ENCODE data around the gene ZNF891.

Gene ZNF891

DNA sequence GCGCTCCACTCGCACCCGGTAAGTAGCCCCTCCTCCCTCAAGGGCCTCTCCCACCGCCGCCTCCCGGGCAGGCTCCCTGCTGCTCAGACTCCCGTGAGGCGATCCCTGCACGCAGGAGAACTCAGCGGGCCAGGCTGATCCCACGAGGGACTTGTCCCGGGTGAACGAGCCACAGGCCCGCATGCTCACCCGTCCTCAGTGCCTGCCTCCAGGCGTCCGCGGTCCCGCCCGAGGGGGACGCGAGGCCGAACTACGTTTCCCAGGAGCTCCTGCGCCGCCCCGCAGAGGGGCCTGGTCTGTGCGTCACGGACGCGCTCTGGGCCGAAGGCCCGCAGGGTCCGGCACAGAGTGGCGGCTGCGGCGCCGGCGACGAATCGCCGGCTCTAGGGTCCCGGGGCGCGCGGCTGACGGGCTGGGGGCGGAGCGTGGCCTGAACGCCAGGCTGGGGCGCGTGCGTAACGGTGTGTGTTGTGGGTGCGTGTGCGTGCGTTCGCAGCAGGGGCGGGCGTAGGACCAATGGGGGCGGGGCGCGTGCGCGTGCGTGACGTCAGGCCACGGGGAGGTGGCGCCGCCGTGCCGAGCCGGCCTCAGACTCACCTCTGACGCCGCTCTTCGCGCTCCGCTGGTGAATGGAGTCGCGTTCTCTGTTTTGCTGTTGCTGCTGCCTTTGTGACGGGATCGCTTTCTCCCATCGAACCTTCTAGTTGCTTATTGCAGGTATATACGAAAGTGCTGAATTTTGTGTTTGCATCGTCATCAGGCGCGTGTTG, at the start of gene ZNF891, which contains the start of gene ZNF10:
ZNF891 (minus strand) TSS at position 237 of the 770 bp plus-strand sequence. CDS start 8,356 bp downstream, outside the sequence.
ZNF10 (plus strand) TSS at position 590 of the 770 bp plus-strand sequence. CDS start 13,866 bp downstream, outside the sequence.
- Histone ChIP-seq H3K36me3 (ENCODE audit: control insufficient read depth, insufficient read depth, low read length) (no peaks in the 10 kb centered on the region; the same call in none of the 2 replicates), H3K4me3 (ENCODE audit: low read length) (peak within 1 kb of the TSS; percentile 98), H3K9me3 (ENCODE audit: control insufficient read depth, insufficient read depth, low read length) (peaks cover 4% of the 10 kb centered on the region), H3K27ac (ENCODE audit: low read length) (no peak within 1 kb of the TSS), H3K27me3 (ENCODE audit: control insufficient read depth, insufficient read depth, low read length) (no peaks in the 10 kb centered on the region), H3K4me1 (ENCODE audit: control insufficient read depth, insufficient read depth, low read length) (no peaks in the 10 kb centered on the region)
- no CpG with 5 or more reads among the region's 87 CpGs for WGBS (ENCODE audit: insufficient coverage, insufficient read length)
- peak; percentile 72 for DNase-seq (ENCODE audit: low read depth, low spot score)

DNA sequence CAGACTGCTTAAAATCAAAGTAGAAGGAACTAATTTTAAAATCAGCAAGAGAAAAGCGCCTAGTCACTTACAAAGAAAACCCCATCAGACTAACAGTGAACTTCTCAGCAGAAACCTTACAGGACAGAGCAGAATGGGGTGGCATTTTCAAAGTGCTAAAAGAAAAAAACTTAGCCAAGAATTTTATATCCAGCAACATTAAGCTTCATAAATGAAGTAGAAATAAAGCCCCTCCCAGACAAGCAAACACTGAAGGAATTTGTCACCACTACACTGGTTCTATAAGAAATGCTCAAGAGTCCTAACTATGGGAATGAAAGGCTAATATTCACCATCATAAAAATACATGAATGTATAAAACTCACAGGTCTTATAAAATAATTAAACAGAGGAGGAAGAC, 44.8 kb upstream of the ZNF891 start:
- Histone ChIP-seq H3K4me3 (ENCODE audit: low read length) (no peak overlapping the region), H3K27ac (ENCODE audit: low read length) (no peak overlapping the region), H3K4me1 (ENCODE audit: control insufficient read depth, insufficient read depth, low read length) (no peaks in the 10 kb centered on the region), H3K9me3 (ENCODE audit: control insufficient read depth, insufficient read depth, low read length) (peaks cover 1% of the 10 kb centered on the region; the same call in 1 of the 2 replicates), H3K27me3 (ENCODE audit: control insufficient read depth, insufficient read depth, low read length) (no peaks in the 10 kb centered on the region), H3K36me3 (ENCODE audit: control insufficient read depth, insufficient read depth, low read length) (no peaks in the 10 kb centered on the region)
- no peak for DNase-seq (ENCODE audit: low read depth, low spot score)
- no CpG with 5 or more reads among the region's 1 CpG for WGBS (ENCODE audit: insufficient coverage, insufficient read length)

DNA sequence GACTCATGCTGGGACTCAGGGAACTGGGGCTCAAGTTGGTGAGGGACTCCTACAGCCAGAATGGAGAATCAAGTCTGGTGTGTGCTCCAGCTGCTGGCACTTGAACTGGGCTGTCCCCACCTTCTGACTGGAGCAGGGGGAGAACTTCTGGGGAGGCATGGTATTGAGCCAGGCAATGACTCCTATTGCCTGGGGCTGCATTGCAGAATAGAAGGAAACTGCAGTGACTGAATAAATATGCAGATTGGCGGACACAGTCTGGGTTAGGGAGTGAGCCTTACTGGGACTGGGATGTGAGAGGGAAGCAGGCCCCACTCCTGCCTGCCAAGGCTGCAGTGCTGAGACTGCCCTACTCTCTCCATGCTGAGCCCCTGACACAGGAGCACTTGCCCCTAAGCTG, 42.4 kb upstream of the ZNF891 start:
- Histone ChIP-seq H3K4me1 (ENCODE audit: control insufficient read depth, insufficient read depth, low read length) (no peaks in the 10 kb centered on the region), H3K4me3 (ENCODE audit: low read length) (no peak overlapping the region), H3K36me3 (ENCODE audit: control insufficient read depth, insufficient read depth, low read length) (no peaks in the 10 kb centered on the region), H3K27ac (ENCODE audit: low read length) (no peak overlapping the region), H3K9me3 (ENCODE audit: control insufficient read depth, insufficient read depth, low read length) (peaks cover 1% of the 10 kb centered on the region; the same call in 1 of the 2 replicates), H3K27me3 (ENCODE audit: control insufficient read depth, insufficient read depth, low read length) (no peaks in the 10 kb centered on the region)
- WGBS (ENCODE audit: insufficient coverage, insufficient read length) = no CpG with 5 or more reads among the region's 1 CpG
- DNase-seq (ENCODE audit: low read depth, low spot score) = no peak

DNA sequence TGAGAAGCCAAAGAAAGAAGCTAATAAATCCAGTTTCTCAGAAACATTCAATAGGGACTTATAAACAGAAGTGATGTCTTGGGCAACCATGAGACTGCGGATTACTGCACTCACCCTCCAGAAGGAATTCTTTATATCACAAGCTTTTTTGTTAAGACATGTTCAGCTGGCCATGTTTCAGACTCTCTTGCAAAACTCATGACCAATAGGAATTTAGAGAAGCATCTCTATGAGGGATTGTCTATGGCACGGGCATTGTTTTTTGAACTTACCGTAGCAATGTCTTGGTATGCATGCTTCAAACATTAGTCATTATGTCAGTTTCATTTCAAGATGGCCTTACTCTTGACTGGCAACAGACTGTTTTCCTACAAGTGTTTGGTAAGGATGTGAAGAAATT, 35.7 kb upstream of the ZNF891 start:
- Histone ChIP-seq H3K36me3 (ENCODE audit: control insufficient read depth, insufficient read depth, low read length) (no peaks in the 10 kb centered on the region), H3K27ac (ENCODE audit: low read length) (no peak overlapping the region), H3K4me1 (ENCODE audit: control insufficient read depth, insufficient read depth, low read length) (no peaks in the 10 kb centered on the region), H3K9me3 (ENCODE audit: control insufficient read depth, insufficient read depth, low read length) (peaks cover 3% of the 10 kb centered on the region), H3K4me3 (ENCODE audit: low read length) (no peak overlapping the region), H3K27me3 (ENCODE audit: control insufficient read depth, insufficient read depth, low read length) (no peaks in the 10 kb centered on the region)
- DNase-seq (ENCODE audit: low read depth, low spot score) = no peak
- WGBS (ENCODE audit: insufficient coverage, insufficient read length) = no CpG with 5 or more reads among the region's 3 CpGs

DNA sequence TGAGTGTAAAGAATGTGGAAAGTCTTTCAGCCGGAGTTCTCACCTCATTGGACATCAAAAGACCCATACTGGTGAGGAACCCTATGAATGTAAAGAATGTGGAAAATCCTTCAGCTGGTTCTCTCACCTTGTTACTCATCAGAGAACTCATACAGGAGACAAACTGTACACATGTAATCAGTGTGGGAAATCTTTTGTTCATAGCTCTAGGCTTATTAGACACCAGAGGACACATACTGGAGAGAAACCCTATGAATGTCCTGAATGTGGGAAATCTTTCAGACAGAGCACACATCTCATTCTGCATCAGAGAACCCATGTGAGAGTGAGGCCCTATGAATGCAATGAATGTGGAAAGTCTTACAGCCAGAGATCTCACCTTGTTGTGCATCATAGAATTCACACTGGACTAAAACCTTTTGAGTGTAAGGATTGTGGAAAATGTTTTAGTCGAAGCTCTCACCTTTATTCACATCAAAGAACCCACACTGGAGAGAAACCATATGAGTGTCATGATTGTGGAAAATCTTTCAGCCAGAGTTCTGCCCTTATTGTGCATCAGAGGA, 26.1 kb upstream of the ZNF891 start:
- no peak for DNase-seq (ENCODE audit: low read depth, low spot score)
- H3K4me3 ChIP-seq (ENCODE audit: low read length) = no peak overlapping the region
- H3K27me3 ChIP-seq (ENCODE audit: control insufficient read depth, insufficient read depth, low read length) = no peaks in the 10 kb centered on the region
- peaks cover 3% of the 10 kb centered on the region for H3K9me3 ChIP-seq (ENCODE audit: control insufficient read depth, insufficient read depth, low read length)
- H3K4me1 ChIP-seq (ENCODE audit: control insufficient read depth, insufficient read depth, low read length) = no peaks in the 10 kb centered on the region
- H3K36me3 ChIP-seq (ENCODE audit: control insufficient read depth, insufficient read depth, low read length) = peaks cover 17% of the 10 kb centered on the region
- no CpG with 5 or more reads among the region's 2 CpGs for WGBS (ENCODE audit: insufficient coverage, insufficient read length)
- no peak overlapping the region for H3K27ac ChIP-seq (ENCODE audit: low read length)

DNA sequence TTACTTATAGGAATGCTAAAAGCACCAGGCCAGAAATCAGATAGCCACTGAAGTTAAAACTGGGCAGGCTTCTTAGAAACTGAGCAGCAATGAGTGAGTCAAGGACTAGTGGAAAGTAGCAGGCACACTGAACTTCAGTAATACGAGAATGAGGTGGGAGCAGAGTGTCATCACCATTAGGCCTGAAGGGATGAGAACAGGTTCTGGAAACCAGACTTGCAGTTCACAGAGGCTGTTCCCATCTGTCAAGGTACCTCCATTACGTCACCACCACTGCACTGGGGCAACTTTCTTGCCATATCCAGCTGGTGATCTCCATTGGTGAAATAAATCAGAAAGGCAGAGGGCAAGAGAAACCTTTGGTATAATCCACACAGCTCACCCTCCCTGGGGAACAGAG, 15.9 kb upstream of the ZNF891 start:
- WGBS (ENCODE audit: insufficient coverage, insufficient read length) = no CpG with 5 or more reads among the region's 2 CpGs
- Histone ChIP-seq H3K4me3 (ENCODE audit: low read length) (no peak overlapping the region), H3K27ac (ENCODE audit: low read length) (no peak overlapping the region), H3K27me3 (ENCODE audit: control insufficient read depth, insufficient read depth, low read length) (no peaks in the 10 kb centered on the region), H3K4me1 (ENCODE audit: control insufficient read depth, insufficient read depth, low read length) (no peaks in the 10 kb centered on the region), H3K36me3 (ENCODE audit: control insufficient read depth, insufficient read depth, low read length) (peaks cover 11% of the 10 kb centered on the region), H3K9me3 (ENCODE audit: control insufficient read depth, insufficient read depth, low read length) (0 out of 2 replicates have a peak, but pooled peaks cover 1% of the 10 kb centered on the region)
- no peak for DNase-seq (ENCODE audit: low read depth, low spot score)

DNA sequence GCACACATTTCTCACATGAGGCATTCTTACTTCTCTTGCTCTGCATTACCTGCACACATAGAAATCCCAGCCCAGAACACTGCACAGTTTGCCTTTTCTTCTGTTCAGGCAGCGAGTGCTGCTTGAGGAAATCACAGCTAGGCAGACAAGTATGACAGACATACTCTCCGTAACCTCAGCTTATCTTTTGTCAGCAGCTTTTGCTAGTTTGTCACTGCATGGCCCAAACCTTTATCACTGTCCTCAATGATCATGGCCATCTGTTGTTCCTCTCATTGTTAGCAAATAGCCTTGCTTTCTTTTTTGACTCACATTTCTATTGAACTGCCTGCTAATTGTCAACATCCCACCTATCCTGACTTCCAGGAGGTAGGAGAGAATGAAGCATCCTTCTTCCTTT, 5.7 kb upstream of the ZNF891 start:
- no CpG with 5 or more reads among the region's 2 CpGs for WGBS (ENCODE audit: insufficient coverage, insufficient read length)
- Histone ChIP-seq H3K27ac (ENCODE audit: low read length) (no peak overlapping the region), H3K4me3 (ENCODE audit: low read length) (no peak overlapping the region), H3K36me3 (ENCODE audit: control insufficient read depth, insufficient read depth, low read length) (peaks cover 7% of the 10 kb centered on the region; the same call in 1 of the 2 replicates), H3K9me3 (ENCODE audit: control insufficient read depth, insufficient read depth, low read length) (peaks cover 1% of the 10 kb centered on the region; the same call in 1 of the 2 replicates), H3K4me1 (ENCODE audit: control insufficient read depth, insufficient read depth, low read length) (no peaks in the 10 kb centered on the region), H3K27me3 (ENCODE audit: control insufficient read depth, insufficient read depth, low read length) (no peaks in the 10 kb centered on the region)
- no peak for DNase-seq (ENCODE audit: low read depth, low spot score)

DNA sequence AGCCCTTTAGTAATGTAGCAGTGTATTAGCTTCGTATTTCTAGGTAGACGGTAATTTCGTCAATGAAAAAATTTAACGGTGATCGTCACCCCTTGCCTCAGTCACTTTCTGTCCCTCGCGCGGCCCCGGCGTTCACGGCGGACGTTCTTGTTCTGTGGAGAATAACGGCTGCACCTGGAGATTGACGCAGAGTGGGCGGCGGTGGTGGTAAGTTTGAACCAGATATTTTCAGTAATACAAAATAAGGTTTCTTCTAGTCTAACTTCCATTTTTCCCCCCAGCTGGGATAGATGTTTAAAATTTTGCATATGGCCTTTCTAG, 694 bp upstream of the ZNF891 start:
- no peak for DNase-seq (ENCODE audit: low read depth, low spot score)
- H3K36me3 ChIP-seq (ENCODE audit: control insufficient read depth, insufficient read depth, low read length) = peaks cover 5% of the 10 kb centered on the region
- H3K27ac ChIP-seq (ENCODE audit: low read length) = no peak overlapping the region
- H3K9me3 ChIP-seq (ENCODE audit: control insufficient read depth, insufficient read depth, low read length) = no peaks in the 10 kb centered on the region; the same call in 1 of the 2 replicates
- no peaks in the 10 kb centered on the region for H3K4me1 ChIP-seq (ENCODE audit: control insufficient read depth, insufficient read depth, low read length)
- WGBS (ENCODE audit: insufficient coverage, insufficient read length) = no CpG with 5 or more reads among the region's 17 CpGs
- peak overlapping the region; percentile 98; the same call in 1 of the 2 replicates for H3K4me3 ChIP-seq (ENCODE audit: low read length)
- no peaks in the 10 kb centered on the region for H3K27me3 ChIP-seq (ENCODE audit: control insufficient read depth, insufficient read depth, low read length)

DNA sequence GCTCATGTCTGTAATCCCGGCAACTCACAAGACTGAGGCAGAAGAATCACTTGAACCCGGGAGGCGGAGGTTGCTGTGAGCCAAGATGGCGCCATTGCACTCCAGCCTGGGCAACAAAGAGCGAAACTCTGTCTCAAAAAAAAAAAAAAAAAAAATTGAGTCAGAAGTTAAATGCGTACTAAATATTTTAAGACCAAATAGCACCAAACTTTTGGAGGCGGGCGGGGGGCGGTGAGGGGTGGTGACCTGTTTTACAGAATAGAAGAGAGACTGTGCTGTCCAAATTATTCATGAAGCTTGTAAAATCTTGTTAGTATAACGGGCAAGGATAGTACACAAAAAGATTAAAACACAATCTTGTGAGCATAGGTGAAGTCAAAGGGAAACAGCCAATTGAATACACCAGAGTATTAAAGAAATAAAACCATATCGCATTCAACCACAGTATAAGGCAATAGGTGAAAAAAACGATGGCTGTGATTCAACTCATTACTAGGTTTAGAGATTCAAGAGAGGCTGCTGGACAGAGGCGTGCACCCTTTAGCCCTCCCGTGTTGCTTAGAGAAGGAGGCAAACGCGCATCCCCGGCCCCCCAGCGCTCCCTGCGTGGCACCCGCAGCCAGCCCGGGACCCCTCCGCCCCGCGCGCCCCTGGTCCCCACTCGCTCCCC, 571 bp downstream of the ZNF891 start:
- no peaks in the 10 kb centered on the region for H3K4me1 ChIP-seq (ENCODE audit: control insufficient read depth, insufficient read depth, low read length)
- H3K27ac ChIP-seq (ENCODE audit: low read length) = no peak overlapping the region
- H3K36me3 ChIP-seq (ENCODE audit: control insufficient read depth, insufficient read depth, low read length) = no peaks in the 10 kb centered on the region; the same call in none of the 2 replicates
- H3K27me3 ChIP-seq (ENCODE audit: control insufficient read depth, insufficient read depth, low read length) = no peaks in the 10 kb centered on the region
- peak overlapping the region; percentile 98 for H3K4me3 ChIP-seq (ENCODE audit: low read length)
- DNase-seq (ENCODE audit: low read depth, low spot score) = no peak
- no CpG with 5 or more reads among the region's 26 CpGs for WGBS (ENCODE audit: insufficient coverage, insufficient read length)
- H3K9me3 ChIP-seq (ENCODE audit: control insufficient read depth, insufficient read depth, low read length) = peaks cover 4% of the 10 kb centered on the region

DNA sequence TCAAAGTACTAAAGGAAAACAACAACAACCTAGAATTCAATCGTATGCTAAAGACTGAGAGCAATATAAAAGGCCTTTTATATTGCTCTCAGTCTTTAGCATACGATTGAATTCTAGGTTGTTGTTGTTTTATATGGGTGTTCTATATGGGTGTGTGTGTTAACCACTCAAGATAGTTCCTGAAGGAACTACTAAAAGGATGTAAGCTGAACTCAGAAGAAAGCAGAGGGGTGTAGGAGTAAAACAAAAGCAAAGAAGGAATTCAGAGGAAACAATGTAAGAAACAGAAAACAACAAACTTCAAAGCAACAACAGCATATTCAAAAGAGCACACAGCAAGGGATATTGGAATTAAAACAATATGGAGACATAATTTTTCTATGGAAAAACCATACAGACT, 5.4 kb downstream of the ZNF891 start:
- H3K27me3 ChIP-seq (ENCODE audit: control insufficient read depth, insufficient read depth, low read length) = no peaks in the 10 kb centered on the region
- peaks cover 15% of the 10 kb centered on the region for H3K36me3 ChIP-seq (ENCODE audit: control insufficient read depth, insufficient read depth, low read length)
- H3K4me1 ChIP-seq (ENCODE audit: control insufficient read depth, insufficient read depth, low read length) = no peaks in the 10 kb centered on the region
- no CpG with 5 or more reads among the region's 2 CpGs for WGBS (ENCODE audit: insufficient coverage, insufficient read length)
- H3K4me3 ChIP-seq (ENCODE audit: low read length) = no peak overlapping the region
- peaks cover 20% of the 10 kb centered on the region for H3K9me3 ChIP-seq (ENCODE audit: control insufficient read depth, insufficient read depth, low read length)
- H3K27ac ChIP-seq (ENCODE audit: low read length) = no peak overlapping the region
- no peak for DNase-seq (ENCODE audit: low read depth, low spot score)
